K562 (cell line): Measurements from ENCODE around the gene REP15. TPM values are rescaled to one million over a fixed set of nuclear protein-coding genes. Genes with fewer than 3 reads are reported as not detected.

Experiments
- ATAC-seq: fragments of 200-7000 bp; cut with Tn5 transposase; 3 replicates; pipeline ENCODE4 v1.9.1; 2020; ENCODE audit warnings: moderate library complexity
- BruUV-seq: library from RNA; stranded (reverse); fragments of 400-500 nt; replicated peaks from 2 replicates; lab custom pipeline; 2021; lab: Mats Ljungman, UMichigan
- CTCF ChIA-PET: fragments of 300-600 bp; formaldehyde crosslinking; extraction: SDS; loops from one replicate; lab custom pipeline; 2021; ENCODE audit warnings: low intra/inter-chr PET ratio; lab: Yijun Ruan, JAX
- POLR2A ChIA-PET: fragments of 300-600, 350-650 bp; sonication (Branson Sonifier 250); formaldehyde crosslinking; extraction: SDS; loops from one replicate; lab custom pipeline; 2021; ENCODE audit warnings: antibody characterized with exemption, inconsistent platforms; lab: Yijun Ruan, JAX
- DNase-seq, 4 experiments: peaks; one replicate each; pipeline versions ENCODE4 v3.0.0 to v3.0.0-alpha.2; 2011 to 2018; ENCODE audit warnings: low spot score in 3 of 4, mixed read lengths in 3 of 4; ENCODE audit errors: extremely low read depth in 1 of 4
- FAIRE-seq: peaks from 2 replicates; lab custom pipeline; 2011; peaks lifted over from hg19 to GRCh38; lab: Jason Lieb, UNC
- H2AFZ ChIP-seq: 2 replicates; pipeline ENCODE4 v1.6.0; 2011; ENCODE audit warnings: low read depth, low read length, control low read depth, inconsistent platforms
- H3K27ac ChIP-seq: fragments of 200-600 bp; 3 replicates; pipeline ENCODE4 v1.8.0; 2011; ENCODE audit warnings: low read depth, mild to moderate bottlenecking, control low read depth, inconsistent platforms, low read length, moderate library complexity, mixed read lengths; ENCODE audit errors: extremely low read depth
- H3K27me3 ChIP-seq, 2 experiments: fragments of 300-600 bp in 1 of 2; 2 replicates in 1 of 2; 3 replicates in 1 of 2; pipeline versions ENCODE4 v1.6.0 to v1.8.0; 2011; ENCODE audit warnings: inconsistent platforms in 2 of 2, low read length in 2 of 2, mild to moderate bottlenecking in 1 of 2, mixed read lengths in 1 of 2, moderate library complexity in 1 of 2; ENCODE audit not compliant: control insufficient read depth in 2 of 2, insufficient read depth in 2 of 2
- H3K36me3 ChIP-seq: fragments of 300-600 bp; 3 replicates; pipeline ENCODE4 v1.8.0; 2011; ENCODE audit warnings: mild to moderate bottlenecking, low read length, inconsistent platforms; ENCODE audit not compliant: control insufficient read depth, insufficient read depth
- H3K4me1 ChIP-seq, 2 experiments: fragments of 200-600 bp in 1 of 2; replicated peaks in 1 of 2; 2 replicates in 1 of 2; 3 replicates in 1 of 2; pipeline versions ENCODE4 v1.5.1 to v1.8.0; 2011; ENCODE audit warnings: inconsistent platforms in 2 of 2, low read length in 2 of 2, mild to moderate bottlenecking in 1 of 2, mixed read lengths in 1 of 2, moderate library complexity in 1 of 2; ENCODE audit not compliant: control insufficient read depth in 2 of 2, insufficient read depth in 2 of 2
- H3K4me2 ChIP-seq: 2 replicates; pipeline ENCODE4 v1.6.1; 2011; ENCODE audit warnings: low read length, control low read depth, inconsistent platforms, mixed read lengths; ENCODE audit not compliant: insufficient read depth
- H3K4me3 ChIP-seq: fragments of 200-600 bp; sonication (generic), shearing (Covaris generic); 2 replicates; pipeline ENCODE4 v1.5.1; 2016; ENCODE audit warnings: control low read depth, inconsistent platforms
- H3K79me2 ChIP-seq: fragments of 200-600 bp; 3 replicates; pipeline ENCODE4 v1.8.0; 2011; ENCODE audit warnings: low read length, inconsistent platforms; ENCODE audit not compliant: control insufficient read depth, insufficient read depth
- H3K9ac ChIP-seq, 2 experiments: 2 replicates each; pipeline versions ENCODE4 v1.6.0 to v1.6.1; 2011; ENCODE audit warnings: low read depth in 2 of 2, low read length in 2 of 2, control low read depth in 1 of 2, inconsistent platforms in 1 of 2, mild to moderate bottlenecking in 1 of 2, mixed read lengths in 1 of 2; ENCODE audit not compliant: insufficient read depth in 1 of 2
- H3K9me1 ChIP-seq: one replicate; pipeline ENCODE4 v1.6.0; 2011; ENCODE audit warnings: inconsistent platforms, mild to moderate bottlenecking, low read length, moderate library complexity; ENCODE audit not compliant: control insufficient read depth, insufficient read depth
- H3K9me3 ChIP-seq: replicated peaks from 2 replicates; pipeline ENCODE4 v1.5.1; 2011; ENCODE audit warnings: low read depth, low read length, inconsistent platforms; ENCODE audit not compliant: control insufficient read depth, insufficient read depth
- H4K20me1 ChIP-seq: replicated peaks from 2 replicates; pipeline ENCODE4 v1.6.1; 2011; ENCODE audit warnings: low read length, inconsistent platforms, mixed read lengths; ENCODE audit not compliant: control insufficient read depth, insufficient read depth
- HMG20A ChIP-seq: fragments of 450-650 bp; formaldehyde crosslinking; conservative IDR thresholded peaks from 2 replicates; pipeline ENCODE4 v1.4.0; 2020; ENCODE audit warnings: mild to moderate bottlenecking, mixed read lengths
- MBD2 ChIP-seq: sonication (generic); IDR thresholded peaks from 2 replicates; pipeline ENCODE4 v1.6.1; 2016; ENCODE audit warnings: low read depth, borderline replicate concordance
- NR3C1 ChIP-seq: sonication (generic); formaldehyde crosslinking; IDR thresholded peaks from 2 replicates; pipeline ENCODE4 v1.8.1; 2022; ENCODE audit warnings: missing genetic modification reagents
- RB1 ChIP-seq: fragments of 450-650 bp; IDR thresholded peaks from 2 replicates; pipeline ENCODE4 v1.6.1; 2017; ENCODE audit warnings: low read depth, mild to moderate bottlenecking
- SIX5 ChIP-seq, 2 experiments: IDR thresholded peaks; 2 replicates each; pipeline ENCODE4 v1.6.1; 2011; ENCODE audit warnings: low read length in 2 of 2, borderline replicate concordance in 1 of 2, low read depth in 1 of 2, mild to moderate bottlenecking in 1 of 2, moderate library complexity in 1 of 2; ENCODE audit not compliant: insufficient read depth in 1 of 2
- TBL1XR1 ChIP-seq, 2 experiments: IDR thresholded peaks; 2 replicates each; pipeline ENCODE4 v1.6.1; 2012; ENCODE audit warnings: improper control_type of control experiment in 2 of 2, low read length in 2 of 2, mild to moderate bottlenecking in 1 of 2
- WHSC1 ChIP-seq: IDR thresholded peaks from one replicate; pipeline ENCODE4 v1.6.1; 2012; ENCODE audit warnings: low read length, control low read depth, inconsistent platforms
- XRCC3 ChIP-seq: fragments of 450-650 bp; IDR thresholded peaks from 2 replicates; pipeline ENCODE4 v1.6.1; 2017; ENCODE audit warnings: mild to moderate bottlenecking, moderate library complexity
- ZNF197 ChIP-seq: fragments of 200-800 bp; sonication (Bioruptor generic); IDR thresholded peaks from 2 replicates; pipeline ENCODE4 v1.6.1; 2016; ENCODE audit warnings: low read depth, missing genetic modification characterization, missing compliant biosample characterization
- ZNF263 ChIP-seq: sonication (generic); formaldehyde crosslinking; IDR thresholded peaks from 2 replicates; pipeline ENCODE4 v1.8.0; 2022; ENCODE audit warnings: mild to moderate bottlenecking, missing genetic modification reagents, borderline replicate concordance
- WGBS: fragments of 100-300 bp; shearing (Covaris generic); methylation state at CpG from one replicate; pipeline ENCODE4 v1.1.6; 2016; ENCODE audit warnings: low coverage, mixed read lengths; ENCODE audit not compliant: insufficient coverage; ENCODE audit errors: missing lambda C conversion rate; 5-methylcytosine and 5-hydroxymethylcytosine counted together
- in situ Hi-C: fragments of 300-500 bp; cut with MboI; formaldehyde crosslinking; loops from 4 replicates; pipeline ENCODE4 v1.15.0; 2018; ENCODE audit warnings: inconsistent platforms, mixed read lengths
- intact Hi-C: fragments of 100-400 bp; cut with micrococcal nuclease; formaldehyde crosslinking; loops from 2 replicates; pipeline ENCODE4 v1.14.2; 2022
- polyA plus RNA-seq, 8 experiments: library from polyadenylated mRNA; depleted of rRNA in 4 of 8; stranded (reverse) in 5 of 8; unstranded in 3 of 8; fragments of >200 nt; fragmentation: Nextera tagmentation in 2 of 8; fragmentation: Illumina TruSeq in 1 of 8; extraction: Ambion mirVana in 2 of 8; extraction: Trizol in 1 of 8; gene quantifications; 2 replicates each; pipeline versions ENCODE4 v1.2.1 to v1.2.3, GENCODE V29; 2011 to 2014; ENCODE audit warnings: inconsistent platforms in 1 of 8, missing spikeins in 1 of 8
- total RNA-seq, 7 experiments: library from RNA; depleted of rRNA in 6 of 7; stranded (reverse); fragments of >200 nt in 6 of 7; fragmentation: Illumina TruSeq in 2 of 7; extraction: Trizol in 2 of 7; gene quantifications; 2 replicates each; pipeline versions ENCODE4 v1.2.1 to v1.2.3, GENCODE V29; 2011 to 2021; ENCODE audit warnings: low replicate concordance in 1 of 7
- TF ChIP-seq, protein P1 (sequence below): fragments of 250-450 bp; sonication (Bioruptor Pico); IDR thresholded peaks from 2 replicates; pipeline ENCODE4 v1.8.0; 2021; ENCODE audit warnings: mild to moderate bottlenecking, moderate library complexity
- TF ChIP-seq, protein P2 (sequence below): fragments of 450-650 bp; IDR thresholded peaks from 2 replicates; pipeline ENCODE4 v1.6.1; 2016; ENCODE audit warnings: mild to moderate bottlenecking

REP15 gene
- total and polyA plus RNA-seq, 9 of the 15 experiments (the other 6 are each of a cell fraction or from before 2014, with no cell fraction given), result not detected

DNA sequence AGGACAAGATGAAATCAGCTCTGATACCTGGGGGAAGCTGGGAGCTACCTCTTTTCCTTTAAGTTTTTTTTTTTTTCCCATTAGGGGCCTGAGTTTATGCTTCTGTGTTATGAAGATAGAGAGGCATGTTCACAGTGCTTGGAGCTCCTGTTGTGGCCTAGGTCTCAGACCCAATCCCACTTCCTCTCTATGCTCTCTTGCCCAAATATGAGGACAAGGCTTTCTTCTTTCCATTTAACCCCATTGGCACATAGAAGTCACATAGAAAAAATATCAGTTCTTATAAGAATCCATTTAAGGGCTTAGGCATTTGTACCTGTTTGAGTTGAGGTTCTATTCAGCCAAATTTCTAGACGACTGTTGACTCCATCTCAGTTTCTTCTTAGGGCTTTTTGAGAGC lies 27.0 kb downstream of the REP15 start:
- H3K4me1 ChIP-seq, result no peaks in the 10 kb centered on the region
- ATAC-seq, result no peak
- BruUV-seq, result no TSS peak
- in situ Hi-C loops (loop anchor here (10.0 kb wide), 1 partner anchor 452 kb away; no protein-coding TSS in a partner anchor), intact Hi-C loops (no loop called here)
- ChIA-PET POLR2A (interaction anchor here (0.6 to 1.5 kb wide), 4 partner anchors 10 to 27 kb away, joined by 3 to 5 read pairs (median 3); no protein-coding TSS in a partner anchor), CTCF (no interaction called here)
- DNase-seq, result no peak
- H3K4me2 ChIP-seq, result no peak overlapping the region
- no peak overlapping the region for H3K9ac ChIP-seq
- no peak overlapping the region for H2AFZ ChIP-seq
- no peak for TF ChIP-seq ZNF263 (CRISPR knock-in tag)
- TF ChIP-seq XRCC3, result no peak
- TF ChIP-seq, protein P1, sequence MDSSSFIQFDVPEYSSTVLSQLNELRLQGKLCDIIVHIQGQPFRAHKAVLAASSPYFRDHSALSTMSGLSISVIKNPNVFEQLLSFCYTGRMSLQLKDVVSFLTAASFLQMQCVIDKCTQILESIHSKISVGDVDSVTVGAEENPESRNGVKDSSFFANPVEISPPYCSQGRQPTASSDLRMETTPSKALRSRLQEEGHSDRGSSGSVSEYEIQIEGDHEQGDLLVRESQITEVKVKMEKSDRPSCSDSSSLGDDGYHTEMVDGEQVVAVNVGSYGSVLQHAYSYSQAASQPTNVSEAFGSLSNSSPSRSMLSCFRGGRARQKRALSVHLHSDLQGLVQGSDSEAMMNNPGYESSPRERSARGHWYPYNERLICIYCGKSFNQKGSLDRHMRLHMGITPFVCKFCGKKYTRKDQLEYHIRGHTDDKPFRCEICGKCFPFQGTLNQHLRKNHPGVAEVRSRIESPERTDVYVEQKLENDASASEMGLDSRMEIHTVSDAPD (CRISPR knock-in tag), result no peak
- TF ChIP-seq NR3C1 (CRISPR knock-in tag), result no peak
- no peak for TF ChIP-seq RB1
- TF ChIP-seq, protein P2, sequence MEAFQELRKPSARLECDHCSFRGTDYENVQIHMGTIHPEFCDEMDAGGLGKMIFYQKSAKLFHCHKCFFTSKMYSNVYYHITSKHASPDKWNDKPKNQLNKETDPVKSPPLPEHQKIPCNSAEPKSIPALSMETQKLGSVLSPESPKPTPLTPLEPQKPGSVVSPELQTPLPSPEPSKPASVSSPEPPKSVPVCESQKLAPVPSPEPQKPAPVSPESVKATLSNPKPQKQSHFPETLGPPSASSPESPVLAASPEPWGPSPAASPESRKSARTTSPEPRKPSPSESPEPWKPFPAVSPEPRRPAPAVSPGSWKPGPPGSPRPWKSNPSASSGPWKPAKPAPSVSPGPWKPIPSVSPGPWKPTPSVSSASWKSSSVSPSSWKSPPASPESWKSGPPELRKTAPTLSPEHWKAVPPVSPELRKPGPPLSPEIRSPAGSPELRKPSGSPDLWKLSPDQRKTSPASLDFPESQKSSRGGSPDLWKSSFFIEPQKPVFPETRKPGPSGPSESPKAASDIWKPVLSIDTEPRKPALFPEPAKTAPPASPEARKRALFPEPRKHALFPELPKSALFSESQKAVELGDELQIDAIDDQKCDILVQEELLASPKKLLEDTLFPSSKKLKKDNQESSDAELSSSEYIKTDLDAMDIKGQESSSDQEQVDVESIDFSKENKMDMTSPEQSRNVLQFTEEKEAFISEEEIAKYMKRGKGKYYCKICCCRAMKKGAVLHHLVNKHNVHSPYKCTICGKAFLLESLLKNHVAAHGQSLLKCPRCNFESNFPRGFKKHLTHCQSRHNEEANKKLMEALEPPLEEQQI, result no peak
- TF ChIP-seq TBL1XR1 (IDR thresholded peaks at IDR 0.05; ENCODE audit: low read length in 2 of 2), result no peak
- TF ChIP-seq MBD2, result no peak
- no peak for TF ChIP-seq SIX5 (IDR thresholded peaks at IDR 0.05; ENCODE audit: borderline replicate concordance in 1 of 2, insufficient read depth in 1 of 2, low read depth in 1 of 2, low read length in 2 of 2)
- TF ChIP-seq WHSC1, result no peak
- TF ChIP-seq ZNF197 (CRISPR knock-in tag), result no peak
- no peak for TF ChIP-seq HMG20A (CRISPR knock-in tag)
- H3K9me3 ChIP-seq, result no peaks in the 10 kb centered on the region
- 0 out of 3 replicates have a peak, but pooled peaks cover 3% of the 10 kb centered on the region for H3K79me2 ChIP-seq
- H3K27me3 ChIP-seq, result no peaks in the 10 kb centered on the region
- WGBS, result 54% methylated on average over 1 of the region's 1 CpG
- H3K4me3 ChIP-seq, result no peak overlapping the region
- H3K9me1 ChIP-seq, result no peaks in the 10 kb centered on the region
- FAIRE-seq, result no peak
- no peak overlapping the region for H3K27ac ChIP-seq
- H3K36me3 ChIP-seq, result peaks cover 80% of the 10 kb centered on the region
- no peaks in the 10 kb centered on the region for H4K20me1 ChIP-seq
